ENCODE measurements around the gene PRKCE.

Gene PRKCE

GRCh38 chr2:46143429-46144132 is 492.1 kb downstream of the PRKCE start:
- TF ChIP-seq POLR2AphosphoS5 (IDR thresholded peaks at IDR 0.05; ENCODE audit: borderline replicate concordance, low read depth, low read length) (no peak), FOXP2 (optimal IDR thresholded peaks at IDR 0.05; ENCODE audit: control extremely low read depth, extremely low read length, insufficient read depth) (no peak), EZH2 (IDR thresholded peaks at IDR 0.05) (no peak)
- H3K4me3 ChIP-seq = no peak overlapping the region
- H3K9ac ChIP-seq (ENCODE audit: insufficient read length) = no peak overlapping the region
- H3K36me3 ChIP-seq (ENCODE audit: insufficient read depth, low read length) = no peaks in the 10 kb centered on the region
- H3K9me3 ChIP-seq (ENCODE audit: low read depth, low read length) = no peaks in the 10 kb centered on the region
- DNase-seq (ENCODE audit: low read depth, low spot score) = no peak
- H3K27ac ChIP-seq = no peak overlapping the region

- TF ChIP-seq POLR2AphosphoS5 (IDR thresholded peaks at IDR 0.05; ENCODE audit: borderline replicate concordance, low read depth, low read length) = no peak
- TF ChIP-seq EZH2 (IDR thresholded peaks at IDR 0.05) = no peak
- no peak for TF ChIP-seq FOXP2 (optimal IDR thresholded peaks at IDR 0.05; ENCODE audit: control extremely low read depth, extremely low read length, insufficient read depth)
- no peaks in the 10 kb centered on the region for H3K36me3 ChIP-seq (ENCODE audit: insufficient read depth, low read length)
Measured at GRCh38 chr2:46144133-46144800, 492.8 kb downstream of the PRKCE start.

GRCh38 chr2:46145017-46145416 is 493.5 kb downstream of the PRKCE start:
- no peak for DNase-seq (ENCODE audit: low read depth, low spot score)
- H3K27ac ChIP-seq = no peak overlapping the region
- TF ChIP-seq FOXP2 (optimal IDR thresholded peaks at IDR 0.05; ENCODE audit: control extremely low read depth, extremely low read length, insufficient read depth) (no peak), POLR2AphosphoS5 (IDR thresholded peaks at IDR 0.05; ENCODE audit: borderline replicate concordance, low read depth, low read length) (no peak), EZH2 (IDR thresholded peaks at IDR 0.05) (no peak)
- H3K9ac ChIP-seq (ENCODE audit: insufficient read length) = no peak overlapping the region
- no peaks in the 10 kb centered on the region for H3K9me3 ChIP-seq (ENCODE audit: low read depth, low read length)
- no peak overlapping the region for H3K4me3 ChIP-seq
- no peaks in the 10 kb centered on the region for H3K36me3 ChIP-seq (ENCODE audit: insufficient read depth, low read length)

More at GRCh38 chr2:46144133-46144800, 492.8 kb downstream of the PRKCE start:
- no peak overlapping the region for H3K4me3 ChIP-seq
- no peak for DNase-seq (ENCODE audit: low read depth, low spot score)
- no peaks in the 10 kb centered on the region for H3K9me3 ChIP-seq (ENCODE audit: low read depth, low read length)
- H3K27ac ChIP-seq = no peak overlapping the region
- H3K9ac ChIP-seq (ENCODE audit: insufficient read length) = no peak overlapping the region

- Histone ChIP-seq H3K9me3 (ENCODE audit: low read depth, low read length) (no peaks in the 10 kb centered on the region), H3K9ac (ENCODE audit: insufficient read length) (no peak overlapping the region), H3K4me3 (no peak overlapping the region), H3K27ac (no peak overlapping the region), H3K36me3 (ENCODE audit: insufficient read depth, low read length) (no peaks in the 10 kb centered on the region)
- no peak for TF ChIP-seq FOXP2 (optimal IDR thresholded peaks at IDR 0.05; ENCODE audit: control extremely low read depth, extremely low read length, insufficient read depth)
- TF ChIP-seq POLR2AphosphoS5 (IDR thresholded peaks at IDR 0.05; ENCODE audit: borderline replicate concordance, low read depth, low read length) = no peak
- no peak for DNase-seq (ENCODE audit: low read depth, low spot score)
Measured at GRCh38 chr2:46145840-46146239, 494.4 kb downstream of the PRKCE start.

- TF ChIP-seq EZH2 (IDR thresholded peaks at IDR 0.05) (no peak), POLR2AphosphoS5 (IDR thresholded peaks at IDR 0.05; ENCODE audit: borderline replicate concordance, low read depth, low read length) (no peak), FOXP2 (optimal IDR thresholded peaks at IDR 0.05; ENCODE audit: control extremely low read depth, extremely low read length, insufficient read depth) (no peak)
- H3K9me3 ChIP-seq (ENCODE audit: low read depth, low read length) = no peaks in the 10 kb centered on the region
- no peak overlapping the region for H3K4me3 ChIP-seq
- no peak overlapping the region for H3K9ac ChIP-seq (ENCODE audit: insufficient read length)
- H3K36me3 ChIP-seq (ENCODE audit: insufficient read depth, low read length) = no peaks in the 10 kb centered on the region
- DNase-seq (ENCODE audit: low read depth, low spot score) = no peak
- no peak overlapping the region for H3K27ac ChIP-seq
Measured at GRCh38 chr2:46146866-46147502, 495.5 kb downstream of the PRKCE start.

GRCh38 chr2:46147626-46148368 is 496.3 kb downstream of the PRKCE start:
- H3K4me3 ChIP-seq = no peak overlapping the region
- H3K9ac ChIP-seq (ENCODE audit: insufficient read length) = no peak overlapping the region
- no peaks in the 10 kb centered on the region for H3K36me3 ChIP-seq (ENCODE audit: insufficient read depth, low read length)
- no peaks in the 10 kb centered on the region for H3K9me3 ChIP-seq (ENCODE audit: low read depth, low read length)
- DNase-seq (ENCODE audit: low read depth, low spot score) = no peak
- H3K27ac ChIP-seq = no peak overlapping the region
- no peak for TF ChIP-seq EZH2 (IDR thresholded peaks at IDR 0.05)
- TF ChIP-seq POLR2AphosphoS5 (IDR thresholded peaks at IDR 0.05; ENCODE audit: borderline replicate concordance, low read depth, low read length) = no peak
- TF ChIP-seq FOXP2 (optimal IDR thresholded peaks at IDR 0.05; ENCODE audit: control extremely low read depth, extremely low read length, insufficient read depth) = no peak

- Histone ChIP-seq H3K27ac (no peak overlapping the region), H3K36me3 (ENCODE audit: insufficient read depth, low read length) (no peaks in the 10 kb centered on the region), H3K9me3 (ENCODE audit: low read depth, low read length) (no peaks in the 10 kb centered on the region), H3K4me3 (no peak overlapping the region), H3K9ac (ENCODE audit: insufficient read length) (no peak overlapping the region)
- DNase-seq (ENCODE audit: low read depth, low spot score) = no peak
- TF ChIP-seq FOXP2 (optimal IDR thresholded peaks at IDR 0.05; ENCODE audit: control extremely low read depth, extremely low read length, insufficient read depth) (no peak), POLR2AphosphoS5 (IDR thresholded peaks at IDR 0.05; ENCODE audit: borderline replicate concordance, low read depth, low read length) (no peak), EZH2 (IDR thresholded peaks at IDR 0.05) (no peak)
Measured at GRCh38 chr2:46148369-46148736, 496.9 kb downstream of the PRKCE start.

GRCh38 chr2:46150445-46150955 is 499.0 kb downstream of the PRKCE start:
- Histone ChIP-seq H3K9ac (ENCODE audit: insufficient read length) (no peak overlapping the region), H3K36me3 (ENCODE audit: insufficient read depth, low read length) (no peaks in the 10 kb centered on the region), H3K9me3 (ENCODE audit: low read depth, low read length) (no peaks in the 10 kb centered on the region), H3K27ac (no peak overlapping the region), H3K4me3 (no peak overlapping the region)
- TF ChIP-seq FOXP2 (optimal IDR thresholded peaks at IDR 0.05; ENCODE audit: control extremely low read depth, extremely low read length, insufficient read depth) (no peak), POLR2AphosphoS5 (IDR thresholded peaks at IDR 0.05; ENCODE audit: borderline replicate concordance, low read depth, low read length) (no peak), EZH2 (IDR thresholded peaks at IDR 0.05) (no peak)
- DNase-seq (ENCODE audit: low read depth, low spot score) = no peak
